ENCODE data around the gene WDTC1. TPM values are rescaled to one million over a fixed set of nuclear protein-coding genes. Genes with fewer than 3 reads are reported as not detected.
A peak's percentile ranks its signal among the peaks of the same experiment; 100 is the strongest.

Gene WDTC1
- total RNA-seq, 1 donor from 2014 or later, result 53.6 TPM

DNA sequence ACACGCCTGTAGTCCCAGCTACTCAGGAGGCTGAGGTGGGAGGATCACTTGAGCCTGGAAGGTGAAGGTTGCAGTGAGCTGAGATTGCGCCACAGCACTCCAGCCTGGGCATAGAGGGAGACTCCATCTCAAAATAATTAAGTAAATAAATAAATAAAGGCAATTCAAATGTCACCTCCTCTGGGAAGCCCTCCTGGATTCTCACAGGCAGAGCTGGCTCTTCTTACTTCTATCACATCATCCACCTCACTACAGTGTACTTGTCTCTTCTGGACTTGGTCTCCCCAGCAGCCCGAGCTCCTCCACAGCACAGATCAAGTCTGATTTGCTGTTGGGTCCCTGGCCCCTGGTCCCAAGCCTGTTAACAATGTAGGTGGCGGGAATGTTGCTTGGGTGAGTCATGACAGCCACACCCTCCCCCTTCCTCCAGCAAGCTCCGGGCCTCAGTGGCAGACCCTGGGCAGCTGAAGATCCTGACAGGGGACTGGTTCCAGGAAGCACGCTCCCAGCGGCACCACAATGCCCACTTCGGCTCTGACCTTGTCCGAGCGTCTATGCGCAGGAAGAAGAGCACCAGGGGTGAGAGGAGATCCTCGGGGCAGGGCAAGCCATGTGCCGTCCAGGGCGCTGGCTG, 112.7 kb downstream of the WDTC1 start:
- intact Hi-C loops (cut with DNase I), result no loop called here
- DNase-seq (ENCODE audit: low spot score), result no peak

DNA sequence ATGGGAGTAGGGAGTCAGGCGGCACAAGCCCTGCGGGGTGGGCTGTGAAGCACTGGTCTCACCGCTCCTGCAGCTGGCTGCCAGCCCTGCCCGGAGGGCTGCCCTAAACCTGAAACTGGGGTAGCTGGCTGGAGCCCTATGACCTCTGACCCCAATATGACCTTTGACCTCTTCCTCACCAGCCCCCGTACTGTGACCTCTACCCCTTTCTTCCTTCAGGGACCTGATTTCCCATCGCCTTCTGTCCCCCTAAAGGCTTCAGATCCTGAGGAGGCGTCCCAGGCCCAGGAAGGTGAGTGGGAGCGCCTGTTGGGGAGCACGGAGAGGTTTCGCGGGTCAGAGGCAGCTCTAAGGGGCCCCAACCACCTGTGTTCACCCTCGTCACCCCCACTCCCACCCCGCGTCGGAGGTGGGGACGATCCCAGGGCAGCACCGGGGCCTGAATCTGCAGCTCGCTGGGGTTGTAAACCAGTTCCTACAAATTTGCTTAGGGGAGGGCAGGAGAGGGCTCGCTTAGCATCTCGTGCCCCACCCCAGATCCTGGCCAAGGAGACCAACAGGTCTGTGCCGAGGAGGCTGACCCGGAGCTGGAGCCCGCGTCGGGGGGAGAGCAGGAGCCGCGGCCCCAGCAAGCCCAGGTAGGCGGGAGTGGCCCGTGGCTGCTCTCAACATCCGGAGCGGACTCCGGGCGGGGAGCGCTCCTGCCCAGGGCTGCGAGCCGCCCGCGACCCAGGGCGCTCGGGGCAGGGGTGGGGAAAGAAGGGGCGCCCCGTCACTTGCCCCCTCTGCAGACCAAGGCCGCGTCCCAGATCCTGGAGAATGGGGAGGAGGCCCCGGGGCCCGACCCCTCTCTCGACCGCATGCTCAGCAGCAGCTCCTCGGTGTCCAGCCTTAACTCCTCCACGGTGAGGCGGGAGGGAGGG, 114.7 kb downstream of the WDTC1 start:
- intact Hi-C loops (cut with DNase I), result no loop called here
- DNase-seq (ENCODE audit: low spot score), result no peak

DNA sequence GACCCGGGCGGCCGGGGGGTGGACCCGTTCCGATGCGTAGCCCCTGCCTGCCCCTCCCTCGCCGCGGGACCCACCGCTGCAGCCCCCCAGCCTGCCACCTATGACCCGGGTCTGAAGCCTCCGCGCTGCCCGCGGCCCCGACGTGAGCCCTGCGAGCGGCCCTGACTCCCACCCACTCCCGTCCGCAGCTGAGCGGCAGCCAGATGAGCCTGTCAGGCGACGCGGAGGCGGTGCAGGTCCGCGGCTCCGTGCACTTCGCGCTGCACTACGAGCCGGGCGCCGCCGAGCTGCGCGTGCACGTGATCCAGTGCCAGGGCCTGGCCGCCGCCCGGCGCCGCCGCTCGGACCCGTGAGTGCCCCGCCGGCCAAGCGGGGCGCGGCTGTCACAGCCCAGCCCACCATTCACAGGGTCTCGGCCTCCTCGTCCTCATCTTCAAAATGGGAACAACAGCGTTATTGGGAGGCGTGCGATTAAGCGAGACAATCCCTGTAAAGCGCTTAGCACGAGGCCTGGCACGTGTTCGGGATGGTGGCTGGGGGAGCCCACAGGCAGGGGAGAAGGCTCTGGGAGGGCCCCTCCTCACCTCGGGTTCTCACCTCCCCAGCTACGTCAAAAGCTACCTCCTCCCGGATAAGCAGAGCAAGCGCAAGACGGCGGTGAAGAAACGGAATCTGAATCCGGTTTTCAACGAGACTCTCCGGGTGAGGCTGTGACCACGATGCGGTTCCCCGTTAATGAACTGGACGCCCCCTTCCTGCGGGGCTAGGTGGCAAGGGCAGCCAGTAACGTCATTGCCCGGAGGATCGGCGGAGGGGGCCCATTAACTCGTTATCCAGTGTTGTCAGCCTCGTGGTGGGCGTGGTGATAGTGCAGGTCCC, 115.6 kb downstream of the WDTC1 start:
- no peak for DNase-seq (ENCODE audit: low spot score)
- intact Hi-C loops (cut with DNase I), result no loop called here

DNA sequence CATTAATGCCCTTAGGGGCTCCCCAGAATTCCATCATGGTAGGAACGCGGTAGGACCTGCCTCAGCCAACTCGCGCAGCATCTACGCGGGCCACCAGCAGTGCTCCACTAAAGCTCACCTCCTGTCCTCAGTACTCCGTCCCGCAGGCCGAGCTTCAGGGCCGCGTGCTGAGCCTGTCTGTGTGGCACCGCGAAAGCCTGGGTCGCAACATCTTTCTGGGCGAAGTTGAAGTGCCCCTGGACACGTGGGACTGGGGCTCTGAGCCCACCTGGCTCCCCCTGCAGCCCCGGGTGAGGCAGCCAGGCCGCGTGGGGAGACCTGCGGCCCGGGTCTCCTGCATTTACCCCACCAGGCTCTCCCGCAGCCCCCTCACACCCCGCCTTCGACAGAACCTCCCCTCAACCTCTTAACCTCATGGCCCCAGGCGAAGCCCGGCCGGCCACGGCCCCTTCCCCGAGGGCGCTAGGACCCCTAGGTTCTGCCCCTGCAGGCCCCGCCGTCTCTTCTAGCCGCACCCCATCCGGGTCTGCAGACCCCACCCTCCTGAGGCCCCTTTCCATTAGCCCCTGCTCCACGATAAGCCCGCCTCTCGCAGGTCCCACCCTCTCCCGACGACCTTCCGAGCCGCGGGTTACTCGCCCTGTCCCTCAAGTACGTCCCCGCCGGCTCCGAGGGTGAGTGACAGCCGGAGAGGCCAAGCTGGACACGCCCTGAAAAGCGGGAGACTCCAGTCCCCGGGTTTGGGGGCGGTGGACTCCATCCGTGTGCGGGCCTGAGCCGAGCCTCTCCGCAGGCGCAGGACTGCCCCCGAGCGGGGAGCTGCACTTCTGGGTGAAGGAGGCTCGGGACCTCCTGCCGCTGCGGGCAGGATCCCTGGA, 116.5 kb downstream of the WDTC1 start:
- intact Hi-C loops (cut with DNase I), result no loop called here
- no peak for DNase-seq (ENCODE audit: low spot score)

DNA sequence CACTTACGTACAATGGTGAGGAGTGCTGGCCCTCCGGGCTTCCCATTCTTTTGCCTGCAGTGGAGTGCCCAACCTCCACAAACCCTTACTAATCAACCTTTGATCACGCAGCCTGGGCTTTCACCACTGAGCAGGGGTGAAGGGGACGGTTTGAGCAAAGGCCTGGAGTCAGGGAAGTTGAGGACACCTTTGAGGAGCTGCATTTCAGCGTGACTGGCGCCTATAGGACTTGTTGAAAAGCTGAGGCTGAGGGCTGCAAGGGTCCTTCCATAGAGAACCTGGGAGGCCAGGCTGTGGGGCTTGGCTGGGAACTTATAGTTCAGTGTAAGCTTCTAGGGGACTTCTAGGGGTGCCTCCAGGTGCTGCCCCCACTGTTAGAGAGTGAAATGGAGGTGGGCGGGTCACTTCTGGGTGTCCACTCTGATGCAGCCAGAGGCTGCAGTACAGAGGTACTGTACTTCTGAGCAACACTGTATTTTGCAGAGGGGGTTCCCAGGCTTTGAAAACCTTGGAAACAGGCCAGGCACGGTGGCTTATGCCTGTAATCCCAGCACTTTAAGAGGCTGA, 117.2 kb downstream of the WDTC1 start:
- DNase-seq (ENCODE audit: low spot score), result no peak
- intact Hi-C loops (cut with DNase I), result no loop called here

DNA sequence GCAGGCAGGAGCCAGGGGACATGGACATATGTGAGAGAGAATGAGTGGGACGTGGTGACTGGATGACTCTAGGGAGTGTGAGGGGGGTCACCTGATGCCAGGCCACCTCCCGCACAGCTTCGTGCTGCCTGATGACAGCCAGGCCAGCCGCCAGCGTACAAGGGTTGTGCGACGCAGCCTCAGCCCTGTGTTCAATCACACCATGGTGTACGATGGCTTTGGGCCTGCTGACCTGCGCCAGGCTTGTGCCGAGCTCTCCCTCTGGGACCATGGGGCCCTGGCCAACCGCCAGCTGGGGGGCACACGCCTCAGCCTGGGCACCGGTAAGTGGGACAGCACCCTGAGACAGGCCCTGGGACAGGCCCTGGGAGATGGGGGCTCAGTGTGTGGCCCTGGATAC, 118.7 kb downstream of the WDTC1 start:
- intact Hi-C loops (cut with DNase I), result no loop called here
- no peak for DNase-seq (ENCODE audit: low spot score)

DNA sequence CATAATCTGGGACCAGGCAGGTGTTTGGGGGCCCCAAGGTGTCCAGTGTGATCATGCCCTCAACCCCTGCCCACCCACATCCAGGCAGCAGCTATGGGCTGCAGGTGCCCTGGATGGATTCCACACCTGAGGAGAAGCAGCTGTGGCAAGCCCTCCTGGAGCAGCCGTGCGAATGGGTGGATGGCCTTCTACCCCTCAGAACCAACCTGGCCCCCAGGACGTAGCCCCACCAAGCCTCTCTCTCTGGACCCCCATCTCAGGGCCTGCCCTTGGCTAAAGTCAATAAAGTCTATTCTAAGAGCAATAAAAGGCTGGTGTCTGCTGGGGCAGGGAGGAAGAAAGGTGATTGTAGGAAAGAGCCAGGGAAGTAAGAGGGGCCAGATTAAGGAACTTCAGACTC, 119.2 kb downstream of the WDTC1 start:
- no peak for DNase-seq (ENCODE audit: low spot score)
- intact Hi-C loops (cut with DNase I), result no loop called here

DNA sequence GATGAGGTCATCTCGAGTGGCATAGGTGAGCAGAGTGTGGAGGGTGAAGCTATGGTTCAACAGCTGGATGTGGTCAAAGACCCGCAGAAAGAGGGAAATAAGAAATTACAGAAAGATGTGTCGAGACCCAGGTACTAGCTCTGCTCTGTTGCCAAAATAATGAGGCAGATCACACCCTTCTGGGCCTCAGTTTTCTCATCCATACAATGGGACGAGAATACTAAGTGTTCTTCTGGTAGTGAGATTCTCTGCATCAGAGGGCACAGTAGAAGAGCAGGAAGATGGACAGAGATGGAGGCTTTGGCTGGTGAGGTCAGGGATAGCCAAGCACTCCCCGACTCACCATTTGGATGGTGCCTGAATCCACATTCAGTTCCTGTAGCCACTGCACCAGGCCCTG, 121.3 kb downstream of the WDTC1 start:
- intact Hi-C loops (cut with DNase I), result loop anchor here (5.0 kb wide), 1 partner anchor 37 kb away; the partner anchor contains the start of gene GPR3
- DNase-seq (ENCODE audit: low spot score), result no peak

DNA sequence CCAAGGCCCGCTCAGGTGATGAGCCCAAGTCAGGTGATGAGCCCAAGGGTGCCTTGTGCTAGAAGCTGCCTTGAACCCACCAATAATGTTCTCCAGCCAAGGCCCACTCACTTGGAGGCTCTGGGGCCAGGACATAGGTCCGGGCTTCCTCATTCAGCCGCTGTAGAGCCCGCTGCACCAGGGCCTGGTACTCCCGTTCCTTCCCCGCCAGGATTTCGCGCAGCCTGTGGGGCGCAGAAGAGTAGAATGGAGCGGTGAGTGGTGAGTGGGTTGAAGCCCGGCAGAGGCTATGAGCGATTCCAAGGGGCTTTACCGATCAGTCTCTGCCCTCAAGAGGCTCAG, 121.8 kb downstream of the WDTC1 start:
- DNase-seq (ENCODE audit: low spot score), result no peak
- intact Hi-C loops (cut with DNase I), result loop anchor here (5.0 kb wide), 1 partner anchor 36 kb away; the partner anchor contains the start of gene GPR3

DNA sequence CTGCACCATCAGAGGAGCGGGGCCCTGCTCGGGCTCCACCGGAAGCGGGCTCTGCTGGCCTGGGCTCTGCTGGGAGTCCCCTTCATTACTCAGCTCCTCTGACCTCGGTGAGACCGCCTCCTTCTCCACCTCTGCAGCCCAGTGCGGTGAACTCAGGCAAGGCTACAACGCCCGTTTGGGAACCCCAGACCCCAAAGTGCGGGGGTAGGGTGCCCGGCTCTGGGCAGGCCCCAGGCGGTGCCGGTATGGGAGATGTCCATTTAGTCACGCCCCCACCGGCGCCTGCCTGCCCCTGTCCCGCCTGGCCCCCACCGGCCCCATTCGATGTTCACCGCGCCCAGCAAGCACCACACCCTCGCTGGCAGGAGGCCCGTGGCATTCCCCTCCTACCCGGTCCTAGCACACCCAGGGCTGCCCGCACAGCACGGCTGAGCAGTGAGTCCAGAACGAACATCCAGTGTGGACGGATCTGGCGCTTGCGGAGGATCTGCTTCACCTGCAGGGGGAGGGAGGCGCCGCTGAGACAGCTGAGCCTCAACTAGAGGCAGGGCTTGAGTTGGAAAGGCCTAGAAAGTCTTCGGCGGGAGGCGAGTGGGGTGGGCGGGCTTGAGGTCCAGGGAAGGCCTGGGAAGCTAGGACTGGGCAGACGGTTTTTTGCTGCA, 122.3 kb downstream of the WDTC1 start:
- intact Hi-C loops (cut with DNase I), result loop anchor here (5.0 kb wide), 1 partner anchor 36 kb away; the partner anchor contains the start of gene GPR3
- DNase-seq (ENCODE audit: low spot score), result no peak

DNA sequence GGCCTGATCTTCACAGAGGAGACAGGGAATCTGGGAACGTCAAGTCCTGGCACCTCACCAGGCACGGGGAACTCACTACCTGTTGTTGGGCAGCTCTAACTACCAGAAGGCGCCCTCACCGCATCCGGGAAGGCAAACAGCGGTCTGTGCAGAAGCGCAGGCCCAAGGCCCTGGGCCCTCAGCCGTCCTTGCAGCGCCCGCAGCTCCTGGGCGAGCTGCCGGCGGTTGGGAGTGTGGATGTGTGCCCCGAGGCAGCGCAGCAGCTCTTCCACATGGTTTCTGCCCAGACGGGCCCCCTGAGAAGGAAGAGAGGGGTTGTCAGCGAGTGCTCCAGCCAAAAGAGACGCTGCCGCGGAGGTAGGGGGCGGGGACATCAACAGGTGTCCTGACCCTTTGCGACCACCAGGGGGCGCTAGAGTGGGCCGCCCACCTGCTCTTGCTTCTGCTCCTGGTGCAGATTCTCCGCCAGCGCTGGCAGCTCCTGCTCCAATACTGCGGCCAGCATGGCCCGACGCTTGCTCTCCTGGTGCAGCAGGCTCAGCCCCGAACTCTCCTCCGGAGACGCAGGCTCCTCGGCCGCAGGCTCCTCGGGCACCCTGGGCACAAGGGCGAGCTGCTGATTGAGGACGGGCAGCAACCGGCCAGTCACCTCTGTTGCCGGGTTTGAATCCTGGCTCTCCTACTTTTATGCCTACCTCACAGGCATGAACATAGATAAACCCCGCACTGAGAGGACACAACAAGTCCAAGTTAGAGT, 123.0 kb downstream of the WDTC1 start:
- peak; percentile 92 for DNase-seq (ENCODE audit: low spot score)
- intact Hi-C loops (cut with DNase I), result loop anchor here (5.0 kb wide), 1 partner anchor 35 kb away; the partner anchor contains the start of gene GPR3

Other genes starting within 250 kb of the WDTC1 start
- gene TRNP1, start 240.9 kb upstream of the WDTC1 start, total RNA-seq, result 42.2 TPM
- gene TENT5B, start 221.8 kb upstream of the WDTC1 start, total RNA-seq, result 7.6 TPM
- gene SLC9A1, start 79.5 kb upstream of the WDTC1 start, total RNA-seq, result 26.1 TPM
- 26.8 TPM for gene TMEM222, start 87.5 kb downstream of the WDTC1 start, total RNA-seq
- gene SYTL1, start 107.4 kb downstream of the WDTC1 start, total RNA-seq, result 0.65 TPM
- gene MAP3K6, start 132.3 kb downstream of the WDTC1 start, total RNA-seq, result 53.1 TPM
- gene FCN3, start 140.2 kb downstream of the WDTC1 start, total RNA-seq, result 32.2 TPM
- gene CD164L2, start 148.7 kb downstream of the WDTC1 start, total RNA-seq, result not detected
- gene GPR3, start 158.0 kb downstream of the WDTC1 start, total RNA-seq, result 2.3 TPM